Loucy (cell line): ENCODE results near the gene AGAP1.

Experiments used
- CTCF ChIP-seq: fragments of 200-600 bp; sonication (generic); conservative IDR thresholded peaks from 2 replicates; pipeline ENCODE4 v1.5.1; 2014; ENCODE audit warnings: mild to moderate bottlenecking, antibody characterized with exemption, low read length
- EZH2phosphoT487 ChIP-seq: fragments of 200-600 bp; IDR thresholded peaks from 2 replicates; pipeline ENCODE4 v1.6.1; 2018; ENCODE audit warnings: antibody characterized with exemption, mild to moderate bottlenecking, moderate library complexity, borderline replicate concordance

DNA sequence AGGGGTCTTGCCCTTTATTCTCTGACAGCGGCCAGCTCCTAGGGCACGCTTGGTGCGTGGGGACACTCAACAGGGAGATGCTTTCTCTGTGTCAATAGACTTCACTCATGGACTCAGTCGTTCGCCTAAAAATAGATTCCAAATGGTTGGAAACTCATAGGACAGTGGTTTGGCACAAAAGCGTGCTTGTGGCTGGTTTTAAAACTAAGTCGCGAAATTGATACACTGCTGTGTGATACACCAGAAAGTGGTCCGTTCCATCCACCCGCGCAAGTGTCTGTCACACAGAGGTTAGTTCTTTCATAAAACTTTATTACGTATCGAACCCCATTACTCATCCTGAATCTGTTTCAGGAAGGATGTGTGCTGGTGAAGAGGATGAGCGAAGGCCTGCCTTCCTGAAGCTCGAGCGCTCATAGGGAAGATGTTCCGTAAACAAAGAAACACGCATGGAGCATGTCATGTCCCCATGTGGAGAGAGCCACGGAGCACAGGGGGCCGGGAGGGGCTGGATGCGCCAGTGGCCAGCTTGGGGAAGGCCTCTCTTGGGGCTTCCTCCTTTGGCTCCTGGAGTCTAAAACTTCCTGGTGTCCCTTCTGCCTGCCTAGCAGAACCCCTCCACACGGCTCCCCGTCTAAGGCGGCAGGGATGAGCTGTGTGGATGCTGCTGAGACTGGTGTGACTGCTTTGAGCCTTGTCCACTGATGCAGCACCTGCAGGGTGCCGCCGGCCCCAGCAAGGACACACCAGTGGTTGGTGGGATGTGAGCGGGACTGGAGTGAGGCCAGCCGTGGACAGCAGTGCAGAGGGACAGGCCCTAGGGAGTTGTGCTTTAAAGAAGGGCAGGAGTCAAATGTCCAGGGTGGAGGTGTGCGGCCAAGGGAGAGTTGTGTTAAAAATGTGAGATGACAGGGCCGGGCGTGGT lies 467.1 kb downstream of the AGAP1 start:
- TF ChIP-seq CTCF: no peak
- no peak for TF ChIP-seq EZH2phosphoT487
